Transverse colon (tissue), 4 donors: ENCODE measurements around the gene MRPS11. TPM values are rescaled to one million over a fixed set of nuclear protein-coding genes. Genes with fewer than 3 reads are reported as not detected.
A peak's percentile ranks its signal among the peaks of the same experiment; 100 is the strongest.
"Not testable (repeated sequence)": the region's sequence is repeated elsewhere in the genome, so short reads cannot be mapped to it uniquely, and the experiment has no call there.

Experiments
- DNase-seq: peaks from one replicate; pipeline ENCODE4 v3.0.0-alpha.2; 2019
- H3K27ac ChIP-seq, 4 donors: fragments of 200-600 bp; sonication (generic); 2 replicates each; pipeline ENCODE4 v1.5.1; 2016 to 2018; ENCODE audit warnings: inconsistent platforms in 4 of 4
- H3K27me3 ChIP-seq: fragments of 200-600 bp; sonication (generic); 2 replicates; pipeline ENCODE4 v1.5.1; 2017; ENCODE audit warnings: inconsistent platforms
- H3K36me3 ChIP-seq, 4 donors: fragments of 200-600 bp; sonication (generic); 2 replicates each; pipeline ENCODE4 v1.5.1; 2017 to 2019; ENCODE audit warnings: inconsistent platforms in 4 of 4
- H3K4me1 ChIP-seq, 4 donors: fragments of 200-600 bp; sonication (generic); 2 replicates each; pipeline ENCODE4 v1.5.1; 2017 to 2020; ENCODE audit warnings: inconsistent platforms in 4 of 4
- H3K4me3 ChIP-seq, 4 donors: fragments of 200-600 bp; sonication (generic); 1 replicate in 1 of 4; 2 replicates in 3 of 4; pipeline versions ENCODE4 v1.5.1 to v1.6.1; 2017 to 2019; ENCODE audit warnings: inconsistent platforms in 4 of 4
- H3K9me3 ChIP-seq, 2 donors: fragments of 200-600 bp; sonication (generic); 2 replicates each; pipeline ENCODE4 v1.5.1; 2017 to 2019; ENCODE audit warnings: inconsistent platforms in 2 of 2
- CTCF ChIP-seq, 5 experiments: fragments of 200-600 bp in 3 of 5; fragments of 450-650 bp in 2 of 5; sonication (generic) in 3 of 5; IDR thresholded peaks; 1 replicate in 2 of 5; 2 replicates in 3 of 5; pipeline ENCODE4 v1.5.1; 2016 to 2017; ENCODE audit warnings: antibody characterized with exemption in 5 of 5, inconsistent platforms in 3 of 5, mild to moderate bottlenecking in 2 of 5, moderate library complexity in 1 of 5
- EP300 ChIP-seq: sonication (generic); formaldehyde crosslinking; IDR thresholded peaks from one replicate; pipeline ENCODE4 v1.6.1; 2017; ENCODE audit warnings: antibody characterized with exemption, low read depth
- POLR2A ChIP-seq: fragments of 450-650 bp; IDR thresholded peaks from one replicate; pipeline ENCODE4 v1.6.1; 2016; ENCODE audit warnings: antibody characterized with exemption, mild to moderate bottlenecking, moderate library complexity
- POLR2AphosphoS5 ChIP-seq, 3 donors: sonication (generic); formaldehyde crosslinking; IDR thresholded peaks; one replicate each; pipeline ENCODE4 v1.6.1; 2016; ENCODE audit warnings: antibody characterized with exemption in 3 of 3
- WGBS, 2 donors: methylation state at CpG; one replicate each; pipeline ENCODE4 v1.1.5; 2018; ENCODE audit warnings: low coverage in 1 of 2; 5-methylcytosine and 5-hydroxymethylcytosine counted together
- in situ Hi-C, 4 donors: fragments of 200-750 bp; cut with MboI; loops; one replicate each; pipeline versions ENCODE4 v1.15.0 to v1.15.1; 2017; ENCODE audit warnings: low sequenced_read_pairs in 3 of 4, low pct_ligation_motif_present in 1 of 4, low pct_unique_long_range_greater_than_20kb in 1 of 4
- intact Hi-C: fragments of 100-400 bp; cut with DNase I; formaldehyde crosslinking; loops from one replicate; pipeline ENCODE4 v1.15.1; 2023; ENCODE audit warnings: low total_unique reads
- total RNA-seq, 4 donors: library from RNA; depleted of rRNA; stranded (reverse); fragments of >200 nt; gene quantifications; one replicate each; pipeline ENCODE4 v1.1.0, GENCODE V29; 2016

The MRPS11 gene
- total RNA-seq, 4 donors from 2014 or later = 19.5 to 52.8 (median 39.4) TPM

- DNase-seq = no peak
- peaks cover 0 to 23% (median 3%) of the 10 kb centered on the region in 4 donors for H3K36me3 ChIP-seq
- 77 to 84% methylated on average over 4 of the region's 4 CpGs for WGBS, 2 donors
- in situ Hi-C loops (loop anchor here in 1 of 4 donors (10.0 kb wide), 1 partner anchor 143 kb away; no protein-coding TSS in a partner anchor), intact Hi-C loops (loop anchor here (2.0 kb wide), 1 partner anchor 71 kb away; no protein-coding TSS in a partner anchor)
- H3K9me3 ChIP-seq = no peaks in the 10 kb centered on the region
- H3K4me1 ChIP-seq = peaks cover 0 to 20% (median 15%) of the 10 kb centered on the region in 4 donors
- H3K27ac ChIP-seq = no peak overlapping the region
- no peaks in the 10 kb centered on the region for H3K27me3 ChIP-seq
- no peak for TF ChIP-seq CTCF (IDR thresholded peaks at IDR 0.05)
- H3K4me3 ChIP-seq = no peak overlapping the region
Observed at GRCh38 chr15:88472225-88472624, 4.7 kb downstream of the MRPS11 start.

- not testable (repeated sequence) for H3K27ac ChIP-seq, H3K4me3 ChIP-seq, DNase-seq, H3K9me3 ChIP-seq, H3K27me3 ChIP-seq
- peaks cover 0 to 13% (median 7%) of the 10 kb centered on the region in 4 donors for H3K4me1 ChIP-seq
- WGBS, 2 donors = 98 to 100% methylated on average over 3 to 4 of the region's 4 CpGs
- peaks cover 0 to 23% (median 3%) of the 10 kb centered on the region in 4 donors for H3K36me3 ChIP-seq
- in situ Hi-C loops (loop anchor here in 1 of 4 donors (10.0 kb wide), 1 partner anchor 141 kb away; no protein-coding TSS in a partner anchor), intact Hi-C loops (loop anchor here (2.0 kb wide), 1 partner anchor 69 kb away; no protein-coding TSS in a partner anchor)
Observed at GRCh38 chr15:88473661-88474293, 6.3 kb downstream of the MRPS11 start.

- Histone ChIP-seq H3K4me1 (no peaks in the 10 kb centered on the region), H3K27me3 (no peaks in the 10 kb centered on the region), H3K36me3 (peaks cover 0 to 23% (median 3%) of the 10 kb centered on the region in 4 donors), H3K9me3 (no peaks in the 10 kb centered on the region), H3K27ac (no peak overlapping the region), H3K4me3 (no peak overlapping the region)
- DNase-seq = no peak
- 52 to 63% methylated on average over 2 to 8 of the region's 8 CpGs for WGBS, 2 donors
- intact Hi-C loops (no loop called here), in situ Hi-C loops (loop anchor here in 3 of 4 donors (10.0 to 25.0 kb wide), 2 partner anchors 136 to 138 kb away; partner anchors contain the start of gene AEN (in 2 of the 3))
- no peak for TF ChIP-seq EP300
- TF ChIP-seq POLR2A = no peak
- TF ChIP-seq POLR2AphosphoS5 (IDR thresholded peaks at IDR 0.05) = no peak
- TF ChIP-seq CTCF (IDR thresholded peaks at IDR 0.05) = peak; percentile 38 to 60 (median 45)
Observed at GRCh38 chr15:88476635-88477060, 9.1 kb downstream of the MRPS11 start.

GRCh38 chr15:88477126-88477525 lies 9.6 kb downstream of the MRPS11 start:
- intact Hi-C loops = no loop called here
- WGBS, 2 donors = 82 to 95% methylated on average over 2 to 7 of the region's 7 CpGs
- TF ChIP-seq POLR2A (no peak), CTCF (IDR thresholded peaks at IDR 0.05) (no peak), EP300 (no peak), POLR2AphosphoS5 (IDR thresholded peaks at IDR 0.05) (no peak)

More at GRCh38 chr15:88477126-88477525, 9.6 kb downstream of the MRPS11 start:
- Histone ChIP-seq H3K27ac (no peak overlapping the region), H3K4me1 (no peaks in the 10 kb centered on the region), H3K4me3 (no peak overlapping the region), H3K9me3 (no peaks in the 10 kb centered on the region), H3K36me3 (peaks cover 0 to 23% (median 3%) of the 10 kb centered on the region in 4 donors), H3K27me3 (no peaks in the 10 kb centered on the region)
- in situ Hi-C loops = loop anchor here in 3 of 4 donors (10.0 to 25.0 kb wide), 2 partner anchors 135 to 138 kb away; partner anchors contain the start of gene AEN (in 2 of the 3)
- DNase-seq = no peak
